Measurements from ENCODE around the gene ARID1B.
A peak's percentile ranks its signal among the peaks of the same experiment; 100 is the strongest.

ARID1B gene

GRCh38 chr6:156786652-156787051, 9.5 kb downstream of the ARID1B start:
- no peak overlapping the region for H3K4me3 ChIP-seq (ENCODE audit: low read depth, low read length)

GRCh38 chr6:156787569-156788492, 10.7 kb downstream of the ARID1B start:
- TF ChIP-seq CTCF (IDR thresholded peaks at IDR 0.05; ENCODE audit: insufficient read depth, low read depth, low read length, missing control alignments), result no peak
- H3K4me3 ChIP-seq (ENCODE audit: low read depth, low read length), result no peak overlapping the region
- no peak for DNase-seq (ENCODE audit: low read depth)

More at GRCh38 chr6:156786652-156787051, 9.5 kb downstream of the ARID1B start:
- TF ChIP-seq CTCF (IDR thresholded peaks at IDR 0.05; ENCODE audit: insufficient read depth, low read depth, low read length, missing control alignments), result no peak
- DNase-seq (ENCODE audit: low read depth), result no peak

- H3K4me3 ChIP-seq (ENCODE audit: low read depth, low read length), result no peak overlapping the region
- no peak for TF ChIP-seq CTCF (IDR thresholded peaks at IDR 0.05; ENCODE audit: insufficient read depth, low read depth, low read length, missing control alignments)
- DNase-seq (ENCODE audit: low read depth), result no peak
Observed at GRCh38 chr6:156789081-156789943, 12.1 kb downstream of the ARID1B start.

- peak overlapping the region; percentile 9; the same call in 1 of the 2 replicates for H3K4me3 ChIP-seq (ENCODE audit: low read depth, low read length)
- no peak for DNase-seq (ENCODE audit: low read depth)
- no peak for TF ChIP-seq CTCF (IDR thresholded peaks at IDR 0.05; ENCODE audit: insufficient read depth, low read depth, low read length, missing control alignments)
Observed at GRCh38 chr6:156790711-156791319, 13.6 kb downstream of the ARID1B start.

- peak; percentile 84 for DNase-seq (ENCODE audit: low read depth)
- H3K4me3 ChIP-seq (ENCODE audit: low read depth, low read length), result peak overlapping the region; percentile 2; the same call in 1 of the 2 replicates
- TF ChIP-seq CTCF (IDR thresholded peaks at IDR 0.05; ENCODE audit: insufficient read depth, low read depth, low read length, missing control alignments), result no peak
Observed at GRCh38 chr6:156791320-156791850, 14.2 kb downstream of the ARID1B start.

- H3K4me3 ChIP-seq (ENCODE audit: low read depth, low read length), result no peak overlapping the region
- no peak for DNase-seq (ENCODE audit: low read depth)
- TF ChIP-seq CTCF (IDR thresholded peaks at IDR 0.05; ENCODE audit: insufficient read depth, low read depth, low read length, missing control alignments), result no peak
Observed at GRCh38 chr6:156793200-156793599, 16.0 kb downstream of the ARID1B start.
